OCI-M1 (cell line): ENCODE results near the gene ARL3.

Source experiments
- DNase-seq: peaks from one replicate; lab custom pipeline; 2025; lab: John Stamatoyannopoulos, UW

The ARL3 gene

GRCh38 chr10:102650655-102651454 lies 63.3 kb downstream of the ARL3 start:
- DNase-seq, result no peak

DNA sequence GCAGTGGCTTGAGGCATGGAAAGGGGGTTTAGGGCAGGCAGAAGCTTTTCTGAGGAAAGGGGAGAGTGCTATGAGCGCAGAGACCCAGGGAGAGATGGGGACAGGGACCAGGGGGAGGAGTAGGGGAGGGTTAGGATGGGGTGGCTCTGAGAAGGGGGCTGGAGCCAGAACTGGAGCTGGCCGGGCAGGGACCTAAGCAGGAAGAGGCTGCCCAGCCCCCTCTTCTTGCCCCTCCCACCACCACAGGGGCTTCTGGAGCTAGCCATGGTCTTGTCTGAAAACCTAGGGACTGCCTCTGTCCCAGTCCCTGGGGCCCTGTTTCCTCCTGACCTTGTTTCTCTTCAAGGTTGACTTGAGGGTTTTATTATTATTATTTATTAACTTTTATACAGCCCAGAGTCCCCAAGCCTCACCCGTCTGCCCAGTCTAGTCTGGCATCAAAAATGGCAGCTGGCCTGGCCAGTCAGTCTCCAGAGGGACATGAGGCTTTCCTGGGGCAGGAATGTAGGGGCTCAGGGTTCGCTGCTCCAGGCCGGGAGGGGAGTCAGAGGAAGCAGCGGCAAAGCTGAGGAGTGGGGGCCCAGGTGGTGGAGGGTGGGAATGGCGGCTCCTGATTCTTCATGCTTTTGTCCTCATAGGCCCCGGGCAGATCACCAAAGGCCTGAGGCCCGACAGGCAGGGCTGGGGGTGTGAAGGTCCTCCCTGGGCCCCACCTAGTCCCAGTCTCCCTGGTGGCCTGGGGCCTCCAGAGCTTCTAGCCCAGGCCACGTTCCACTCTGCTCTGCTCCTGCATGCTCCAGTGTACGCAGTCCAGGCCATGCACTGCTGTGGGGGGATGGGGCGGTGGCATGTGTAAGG lies 64.2 kb downstream of the ARL3 start:
- DNase-seq, result no peak

- DNase-seq, result no peak
Observed at GRCh38 chr10:102648889-102649796, 65.1 kb downstream of the ARL3 start.

- no peak for DNase-seq
Observed at GRCh38 chr10:102648269-102648888, 65.8 kb downstream of the ARL3 start.

DNA sequence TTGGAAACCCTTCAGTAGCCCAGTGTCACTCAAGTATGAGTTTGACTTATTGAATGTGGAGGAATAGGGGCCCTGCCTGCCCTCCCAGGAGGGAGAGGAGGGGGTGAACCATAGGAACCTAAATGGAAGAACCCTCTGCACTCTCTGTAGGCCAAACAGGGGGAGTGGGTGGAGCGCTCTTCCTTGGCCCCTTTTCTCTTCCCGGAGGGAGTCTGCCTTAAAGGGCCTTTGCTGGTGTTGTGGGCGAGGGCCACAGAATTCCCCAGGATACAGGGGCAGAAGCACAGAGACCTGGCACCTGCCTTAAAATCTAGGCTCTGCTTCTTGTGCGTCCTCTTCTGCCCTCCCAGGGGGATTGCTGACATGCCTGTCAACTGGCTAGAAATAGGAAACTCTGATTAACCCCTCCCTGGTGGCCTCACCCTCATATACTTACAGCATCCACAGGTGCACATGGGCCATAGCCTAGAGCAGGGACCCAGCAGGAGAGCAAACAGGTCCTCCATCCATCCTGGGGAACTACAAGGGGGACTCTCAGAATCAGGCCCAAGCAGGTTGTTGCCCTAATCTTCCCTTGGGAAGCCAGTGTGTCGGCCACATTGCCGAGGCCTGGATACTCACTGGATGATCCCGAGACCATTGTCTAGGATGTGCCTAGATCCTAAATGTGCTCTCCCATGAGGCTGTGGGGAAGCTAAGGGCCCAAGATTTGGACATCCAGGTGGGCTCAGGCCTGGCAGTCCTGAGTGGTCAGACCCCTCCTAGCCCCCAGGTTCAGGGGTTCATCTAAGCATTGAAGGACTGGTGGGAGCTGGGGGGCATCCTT lies 66.5 kb downstream of the ARL3 start:
- no peak for DNase-seq

DNA sequence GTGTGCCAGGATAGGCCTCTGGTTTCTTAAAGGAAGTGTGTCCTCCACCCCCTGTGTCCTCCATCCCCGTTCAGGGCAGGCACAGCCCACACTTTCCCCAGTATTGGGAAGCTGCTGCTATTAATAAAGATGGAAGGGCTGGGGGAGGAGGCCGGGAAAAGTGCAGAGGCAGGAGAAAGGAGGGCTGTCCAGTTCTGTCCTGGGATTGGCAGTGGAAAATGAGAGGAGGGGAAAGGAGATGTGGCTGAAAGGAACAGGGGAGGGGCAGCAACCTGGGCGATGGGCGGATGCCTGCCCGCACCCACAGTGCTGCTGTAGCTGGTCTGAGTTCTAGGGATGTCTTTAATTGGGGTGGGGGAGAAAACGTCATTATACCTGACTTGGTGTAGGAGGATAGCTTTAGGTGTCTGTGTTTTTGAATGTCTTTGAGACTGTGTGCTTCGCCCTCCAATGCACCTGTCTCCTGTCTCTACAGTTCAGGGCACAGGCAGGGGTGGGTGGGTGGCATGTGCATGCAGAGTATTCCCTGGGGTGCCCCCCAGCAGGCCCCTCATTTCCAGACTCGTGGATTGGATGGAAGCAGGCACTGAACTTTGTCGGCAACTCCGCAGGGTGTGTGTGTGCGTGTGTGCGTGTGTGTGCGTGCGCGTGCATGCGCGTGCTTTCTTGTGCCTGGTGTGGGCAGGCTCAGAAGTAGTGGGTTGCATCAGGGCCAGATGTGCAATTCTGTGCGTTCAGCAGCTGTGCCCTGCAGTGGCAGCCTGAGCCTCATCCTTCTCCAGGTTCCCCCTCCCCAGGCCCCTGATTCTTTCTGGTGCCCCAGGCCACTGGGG lies 67.4 kb downstream of the ARL3 start:
- no peak for DNase-seq

GRCh38 chr10:102645741-102646609 lies 68.2 kb downstream of the ARL3 start:
- DNase-seq, result peak; percentile 99

- peak; percentile 94 for DNase-seq
Observed at GRCh38 chr10:102645388-102645740, 68.8 kb downstream of the ARL3 start.

GRCh38 chr10:102644646-102645387 lies 69.4 kb downstream of the ARL3 start:
- peak; percentile 94 for DNase-seq

DNA sequence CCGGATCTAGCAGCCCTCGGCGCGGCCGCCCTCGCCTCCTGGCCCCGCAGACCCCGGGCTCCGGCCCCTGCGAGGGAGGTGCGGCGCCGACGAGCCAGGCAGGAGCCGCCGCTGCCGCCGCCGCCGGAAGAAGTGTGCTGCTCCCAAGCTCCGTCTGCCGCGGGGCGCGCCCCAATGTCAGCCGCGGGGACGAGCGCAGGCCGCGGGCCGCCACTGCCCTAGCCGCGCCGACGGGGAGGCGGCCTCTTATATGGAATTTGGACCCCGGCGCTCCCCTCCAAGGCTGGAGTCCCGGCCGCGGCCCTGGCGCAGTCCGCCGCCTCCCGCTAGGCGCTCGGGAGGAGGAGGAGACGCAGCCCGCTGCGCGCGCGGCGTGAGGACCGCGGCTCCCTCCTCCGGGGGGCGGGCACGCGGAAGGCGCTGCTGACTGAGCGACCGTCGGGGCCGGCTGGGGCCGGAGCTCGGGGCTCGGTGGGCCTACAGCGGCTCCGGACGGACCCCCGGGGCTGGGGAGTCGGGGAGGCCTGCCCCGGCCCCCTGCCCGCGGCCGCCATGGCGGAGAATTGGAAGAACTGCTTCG lies 70.0 kb downstream of the ARL3 start, which contains the start of gene TRIM8:
TSS of gene TRIM8 (plus strand) at position 414 of the 580 bp plus-strand sequence. CDS start at position 553, 139 bp downstream.
- DNase-seq, result peak; percentile 85

DNA sequence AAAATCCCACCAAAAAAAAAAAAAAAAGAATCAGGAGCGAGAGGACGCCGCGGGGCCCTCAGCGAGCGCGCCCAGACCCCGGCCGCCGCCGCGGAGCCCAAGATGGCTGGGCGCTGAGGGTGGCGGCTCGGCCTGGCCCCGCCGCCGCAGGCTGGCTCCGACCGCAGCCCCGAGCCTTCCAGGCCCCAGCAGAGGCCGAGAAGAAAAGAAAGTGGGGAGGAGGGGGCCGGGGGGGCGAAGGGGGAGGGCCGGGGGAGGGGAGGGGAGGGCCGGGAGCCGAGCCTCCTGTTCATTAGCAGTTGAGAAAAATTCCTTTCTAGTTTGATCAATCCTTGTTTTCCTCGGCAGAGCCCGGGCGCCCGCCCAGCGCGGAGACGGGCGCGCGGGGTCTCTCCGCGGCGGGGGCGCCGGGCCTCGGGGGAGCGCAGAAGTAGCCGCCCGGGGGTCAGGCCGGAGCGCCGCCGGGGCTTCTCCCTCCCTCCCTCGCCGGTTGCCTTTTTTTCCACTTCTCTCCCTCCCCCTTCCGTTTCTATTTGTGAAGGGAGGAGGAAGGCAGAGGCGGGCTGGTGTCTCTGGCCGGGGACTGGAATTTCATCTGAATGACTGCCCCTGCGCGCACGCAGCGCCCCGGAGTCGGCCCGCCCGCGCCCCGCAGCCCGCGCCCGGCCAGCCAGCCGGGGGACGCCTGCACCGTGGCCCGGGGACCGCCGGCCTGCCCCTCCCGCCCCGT lies 70.7 kb downstream of the ARL3 start:
- peak; percentile 84 for DNase-seq

GRCh38 chr10:102642736-102643335 lies 71.4 kb downstream of the ARL3 start:
- peak; percentile 72 for DNase-seq

- DNase-seq, result peak; percentile 99
Observed at GRCh38 chr10:102641880-102642735, 72.1 kb downstream of the ARL3 start.

- no peak for DNase-seq
Observed at GRCh38 chr10:102641402-102641801, 72.8 kb downstream of the ARL3 start.

GRCh38 chr10:102639537-102639936 lies 74.7 kb downstream of the ARL3 start:
- peak; percentile 21 for DNase-seq

DNA sequence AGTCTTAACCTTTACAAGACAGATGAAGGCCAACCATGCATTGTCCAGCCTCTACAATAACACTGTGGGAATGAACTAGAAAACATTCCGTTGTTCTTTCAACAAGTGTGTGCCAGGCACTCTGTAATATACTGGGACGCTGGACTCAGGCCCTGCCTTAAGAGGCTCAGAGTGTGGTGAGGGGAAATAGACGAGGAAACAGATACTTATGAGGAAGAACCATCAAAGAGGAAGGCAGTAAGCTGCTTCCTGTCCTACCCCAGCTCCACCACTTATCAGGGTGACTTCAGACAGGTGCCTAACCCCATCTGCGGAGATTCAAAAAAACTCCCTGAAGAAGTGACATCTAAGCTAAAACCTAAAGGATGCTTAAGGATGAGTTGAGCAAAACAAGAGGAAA lies 78.8 kb downstream of the ARL3 start:
- DNase-seq, result peak; percentile 39
